NCI-H1048 (cell line): Measurements from ENCODE around the gene ZCWPW2.

Experiments
- DNase-seq: peaks from one replicate; lab custom pipeline; 2025; lab: John Stamatoyannopoulos, UW

Gene ZCWPW2

GRCh38 chr3:28376424-28376823 lies 27.9 kb downstream of the ZCWPW2 start:
- no peak for DNase-seq

DNA sequence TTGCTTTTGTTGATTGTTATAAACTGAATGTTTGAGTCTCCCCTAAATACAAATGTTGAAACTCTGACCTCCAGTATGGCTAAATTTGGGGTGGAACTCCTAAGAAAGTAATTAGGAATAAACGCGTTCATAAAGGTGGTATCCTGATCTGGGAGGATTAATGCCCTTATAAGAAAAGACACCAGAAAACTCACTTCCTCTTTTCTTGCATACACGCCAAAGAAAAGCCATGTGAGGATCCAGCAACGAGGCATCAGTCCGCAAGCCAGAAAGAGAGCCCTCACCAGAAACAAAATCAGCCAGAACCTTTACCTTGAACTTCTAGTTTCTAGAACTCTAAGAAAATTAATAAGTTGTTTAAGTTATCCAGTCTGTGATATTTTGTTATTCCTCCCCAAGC lies 37.5 kb downstream of the ZCWPW2 start:
- no peak for DNase-seq

DNA sequence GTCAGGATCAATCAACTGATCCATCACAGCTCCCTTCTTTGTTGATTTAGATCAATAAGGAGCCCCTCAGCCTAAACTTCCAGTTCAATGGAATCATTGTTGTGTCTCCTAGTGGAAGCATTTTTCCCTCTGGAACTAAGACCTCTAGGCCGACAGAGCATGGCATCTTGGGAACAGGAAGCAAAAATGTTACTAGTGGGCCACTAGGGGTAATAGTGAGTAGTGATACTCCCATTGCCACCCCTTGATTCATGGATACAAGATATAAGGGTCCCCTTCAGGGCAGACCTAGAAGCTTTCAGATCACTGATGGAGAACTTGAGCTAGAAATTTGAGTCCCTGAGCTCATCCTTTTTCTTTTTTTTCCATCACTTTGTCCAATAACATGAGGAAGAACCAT lies 40.5 kb downstream of the ZCWPW2 start:
- no peak for DNase-seq

DNA sequence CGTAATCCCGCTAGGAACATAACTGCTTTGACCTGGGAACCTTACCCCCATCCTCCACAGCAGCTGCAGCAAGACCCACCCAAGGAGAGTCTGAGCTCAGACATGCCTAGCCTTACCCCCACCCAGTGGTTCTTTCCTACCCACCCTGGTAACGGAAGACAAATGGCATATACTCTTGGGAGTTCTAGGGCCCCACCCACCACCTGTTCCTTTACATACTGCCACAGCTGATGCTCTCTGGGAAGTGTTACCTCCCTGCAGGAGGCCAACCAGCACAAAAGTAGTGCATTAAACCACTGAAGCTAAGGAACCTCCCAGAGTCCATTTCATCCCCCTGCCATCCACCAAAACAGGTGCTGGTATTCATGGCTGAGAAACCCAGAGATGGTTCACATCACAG lies 50.7 kb downstream of the ZCWPW2 start:
- DNase-seq = no peak

DNA sequence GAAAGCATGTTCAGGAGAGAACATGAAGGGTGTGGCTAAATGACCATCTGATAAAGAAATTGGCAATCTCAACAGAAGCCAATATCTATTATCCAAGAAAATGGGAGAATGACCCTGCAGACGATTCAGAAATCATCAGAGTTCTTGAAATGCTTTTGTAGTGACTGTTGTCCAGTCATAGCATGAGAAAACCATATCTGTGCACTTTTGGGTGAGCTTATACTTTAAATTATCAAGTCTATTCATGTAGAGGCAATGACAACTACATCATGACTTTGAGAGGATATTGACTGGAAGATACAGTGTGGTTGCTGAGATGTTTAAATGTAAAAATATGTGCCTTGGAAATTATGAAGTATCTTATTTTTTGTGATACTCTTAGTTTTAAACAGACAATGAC lies 57.7 kb downstream of the ZCWPW2 start:
- no peak for DNase-seq

DNA sequence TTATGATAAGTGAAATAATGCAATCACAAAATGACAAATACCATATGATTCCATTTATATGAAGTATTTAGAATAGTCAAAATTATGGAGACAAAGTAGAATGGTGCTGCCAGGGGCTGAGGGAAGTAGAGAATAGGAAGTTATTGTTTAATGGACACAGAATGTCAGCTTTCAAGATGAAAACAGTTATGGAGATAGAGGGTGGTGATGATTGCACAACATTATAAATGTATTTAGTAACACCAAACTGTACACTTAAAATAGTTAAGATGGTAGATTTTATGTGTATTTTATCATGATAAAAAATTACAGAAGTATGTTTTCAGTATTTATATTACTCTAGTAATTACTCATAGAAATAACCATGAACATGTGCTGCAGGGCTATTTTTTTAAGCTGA lies 100.9 kb downstream of the ZCWPW2 start:
- no peak for DNase-seq

DNA sequence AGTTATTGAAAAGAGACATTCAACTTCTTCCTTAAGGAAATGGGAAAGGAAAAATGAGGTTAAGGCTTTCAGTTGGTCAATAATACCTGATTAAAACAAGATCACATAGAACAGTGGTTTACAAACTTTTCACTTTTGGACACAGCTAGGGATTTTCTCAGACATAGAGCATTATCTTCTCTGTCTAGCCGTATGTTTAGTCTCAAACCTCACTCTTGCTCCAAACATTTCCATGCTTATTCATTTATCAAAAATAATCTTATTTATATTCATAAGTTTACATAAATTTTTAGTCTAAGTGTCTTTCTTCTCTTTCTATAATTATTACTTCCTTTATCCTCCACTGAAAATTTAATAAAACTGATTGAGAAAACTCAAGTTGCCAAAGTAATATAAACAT lies 114.3 kb downstream of the ZCWPW2 start:
- DNase-seq = no peak

GRCh38 chr3:28467414-28467813 lies 118.9 kb downstream of the ZCWPW2 start:
- no peak for DNase-seq

- DNase-seq = no peak
These were observed 127.7 kb downstream of the ZCWPW2 start for GRCh38 chr3:28476194-28476593.

- no peak for DNase-seq
These were observed 128.2 kb downstream of the ZCWPW2 start for GRCh38 chr3:28476764-28477163.

DNA sequence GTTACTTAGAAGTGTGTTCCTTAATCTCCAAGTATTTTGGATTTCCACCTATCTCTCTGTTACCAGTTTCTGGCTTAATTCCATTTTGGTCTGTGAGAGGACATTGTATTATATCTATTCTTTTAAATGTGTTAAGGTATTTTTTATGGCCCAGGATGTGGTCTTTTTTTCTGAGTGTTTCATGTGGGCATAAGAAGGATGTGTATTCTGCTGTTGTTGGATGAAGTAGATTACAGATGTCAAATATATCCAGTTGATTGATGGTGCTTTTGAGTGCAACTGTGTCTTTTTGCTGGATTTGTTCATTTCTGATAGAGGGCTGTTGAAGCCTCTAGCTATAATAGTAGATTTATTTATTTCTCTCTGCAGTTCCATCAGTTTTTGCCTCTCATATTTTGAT lies 136.6 kb downstream of the ZCWPW2 start:
- no peak for DNase-seq

DNA sequence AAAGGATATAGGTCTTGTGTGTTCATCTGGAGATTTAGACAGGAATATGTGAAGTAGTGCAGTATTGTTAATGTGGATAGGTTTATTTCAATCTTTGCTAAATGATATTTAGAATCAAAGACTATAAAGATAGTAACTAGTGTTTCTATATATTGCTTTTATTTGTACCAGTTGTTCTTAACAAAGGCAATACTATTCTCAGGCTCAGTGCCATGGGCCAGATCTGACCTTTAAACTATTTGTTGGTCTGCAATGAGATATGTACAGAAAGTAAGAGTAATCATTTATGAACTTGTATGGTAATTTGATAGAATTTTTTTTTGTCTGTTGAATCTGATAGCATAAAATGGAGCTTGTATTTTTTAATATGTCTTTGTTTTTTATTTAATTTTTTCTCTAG lies 146.8 kb downstream of the ZCWPW2 start:
- no peak for DNase-seq

- no peak for DNase-seq
These were observed 153.9 kb downstream of the ZCWPW2 start for GRCh38 chr3:28502397-28502937.

DNA sequence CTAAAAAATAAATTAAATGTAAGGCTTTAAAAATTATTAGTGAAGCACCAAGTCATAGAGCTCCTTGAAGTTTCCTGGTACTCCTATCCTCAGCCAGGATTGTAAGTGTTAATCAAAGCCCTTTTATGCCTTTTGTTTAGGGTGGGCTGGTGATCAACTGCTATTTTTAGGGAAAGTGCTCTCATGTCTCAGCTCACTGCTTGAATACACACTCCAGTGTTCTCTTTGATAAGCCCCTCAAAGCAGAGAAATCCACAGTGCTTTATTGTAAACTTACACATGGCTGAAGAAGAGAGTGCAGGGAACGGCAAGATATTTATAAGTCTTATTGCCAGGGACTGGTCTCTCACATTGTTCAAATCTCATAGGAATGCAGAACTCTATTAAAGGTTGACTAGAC lies 156.5 kb downstream of the ZCWPW2 start:
- no peak for DNase-seq

DNA sequence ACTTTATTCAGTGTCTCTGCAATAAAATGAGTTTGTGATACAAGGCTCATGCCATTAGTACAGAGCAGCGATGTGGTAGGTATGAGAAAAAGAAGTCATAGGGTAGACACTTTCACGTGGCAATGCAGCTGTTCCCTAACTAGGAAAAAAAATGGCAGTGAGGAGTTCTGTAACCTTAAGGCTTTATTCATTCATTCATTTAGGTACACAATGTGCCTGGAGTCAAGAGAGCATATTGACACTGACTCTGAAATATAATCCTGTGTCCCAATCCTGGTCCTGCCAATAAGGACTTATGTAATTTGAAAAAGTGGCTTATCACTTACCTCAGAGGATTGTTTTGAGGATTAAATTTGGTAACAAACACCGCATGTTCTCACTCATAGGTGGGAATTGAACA lies 173.1 kb downstream of the ZCWPW2 start:
- DNase-seq = no peak

- DNase-seq = no peak
These were observed 193.8 kb downstream of the ZCWPW2 start for GRCh38 chr3:28542351-28542750.

DNA sequence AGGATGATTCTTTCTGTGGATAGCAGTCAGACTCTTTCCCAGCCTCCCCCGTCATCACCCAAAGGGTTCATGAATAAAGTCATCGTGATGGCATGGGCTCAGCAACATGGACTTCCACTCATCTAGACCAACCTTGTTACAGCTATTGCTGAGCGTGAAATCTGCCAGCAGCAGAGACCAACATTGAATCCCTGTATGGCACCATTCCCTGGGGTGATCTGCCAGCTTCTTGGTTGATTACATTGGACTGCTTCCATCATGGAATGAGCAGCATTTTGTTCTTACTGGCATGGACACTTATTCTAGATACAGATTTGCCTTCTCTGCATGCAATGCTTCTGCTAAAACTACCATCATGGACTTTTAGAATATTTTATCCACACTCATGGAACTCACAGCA lies 195.7 kb downstream of the ZCWPW2 start:
- no peak for DNase-seq

DNA sequence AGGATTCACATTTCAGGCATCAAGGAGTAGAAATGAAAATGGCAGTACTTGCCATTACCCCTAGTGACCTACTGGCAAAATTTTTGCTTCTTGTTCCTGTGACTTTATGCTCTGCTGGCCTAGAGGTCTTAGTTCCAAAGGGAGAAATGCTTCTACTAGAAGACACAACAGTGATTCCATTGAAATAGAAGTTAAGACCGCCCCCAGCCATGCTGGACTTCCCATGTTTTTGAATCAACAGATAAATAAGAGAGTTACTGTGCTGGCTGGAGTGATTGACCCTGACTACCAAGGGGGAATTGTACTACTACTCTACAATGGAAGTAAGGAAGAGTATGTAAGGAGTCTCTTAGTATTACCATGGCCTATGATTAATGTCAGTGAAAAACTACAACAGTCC lies 196.3 kb downstream of the ZCWPW2 start:
- DNase-seq = no peak

DNA sequence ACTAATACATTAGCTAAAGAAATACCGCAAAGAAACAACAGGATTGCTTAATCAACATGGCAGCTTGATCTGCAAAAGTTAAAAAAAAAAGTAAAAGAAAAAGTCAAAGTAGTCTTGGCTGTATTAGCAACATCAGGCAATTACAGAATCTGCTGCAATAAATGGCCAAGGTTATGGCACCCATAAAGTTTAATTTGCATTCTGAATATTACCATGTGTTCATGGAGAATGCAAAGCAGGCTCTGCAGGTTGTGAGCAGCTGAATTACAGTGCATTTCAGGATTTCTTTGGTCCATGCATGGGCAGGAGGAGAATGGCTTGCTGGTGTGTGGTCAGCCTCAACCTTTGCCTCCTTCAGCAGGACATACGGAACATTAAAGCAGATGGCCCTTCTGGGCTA lies 199.2 kb downstream of the ZCWPW2 start:
- peak; percentile 63 for DNase-seq

DNA sequence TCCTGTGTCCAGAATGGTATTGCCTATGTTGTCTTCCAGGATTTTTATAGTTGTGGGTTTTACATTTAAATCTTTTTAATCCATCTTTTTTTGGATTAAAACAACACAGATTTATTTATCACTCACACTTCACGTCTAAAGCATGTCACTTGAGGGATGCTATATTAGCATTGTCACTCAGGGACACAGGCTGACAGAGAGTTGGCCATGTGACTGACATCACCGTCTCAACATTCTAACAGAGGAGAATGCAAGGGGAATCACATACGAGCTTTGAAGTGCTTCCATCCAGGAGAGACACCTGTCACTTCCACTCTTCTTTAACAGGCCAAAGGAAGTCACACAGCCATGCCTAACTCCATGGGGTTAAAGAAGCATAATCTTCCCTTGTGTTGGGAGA lies 204.7 kb downstream of the ZCWPW2 start:
- DNase-seq = no peak

- DNase-seq = no peak
These were observed 207.7 kb downstream of the ZCWPW2 start for GRCh38 chr3:28556195-28556594.

- no peak for DNase-seq
These were observed 215.7 kb downstream of the ZCWPW2 start for GRCh38 chr3:28564211-28564610.

DNA sequence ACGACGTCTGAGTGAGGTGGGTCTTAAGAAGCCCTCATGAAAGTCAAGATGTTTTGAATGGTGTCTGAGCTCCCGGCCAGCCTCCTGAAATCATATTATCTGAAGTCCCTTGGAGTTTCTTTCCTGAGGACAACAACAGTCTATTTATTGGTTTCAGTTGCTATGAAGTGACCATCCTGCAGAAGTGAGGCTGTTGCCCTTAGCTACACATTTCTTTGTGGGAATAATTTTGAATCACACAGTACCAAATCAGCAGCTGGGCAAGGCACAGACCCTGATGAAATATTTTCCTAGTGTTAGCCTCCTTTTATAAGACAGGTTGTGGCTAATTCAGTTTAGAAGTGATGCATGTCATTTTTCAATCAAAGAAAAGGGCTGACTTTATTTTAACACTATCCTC lies 220.8 kb downstream of the ZCWPW2 start:
- DNase-seq = no peak

DNA sequence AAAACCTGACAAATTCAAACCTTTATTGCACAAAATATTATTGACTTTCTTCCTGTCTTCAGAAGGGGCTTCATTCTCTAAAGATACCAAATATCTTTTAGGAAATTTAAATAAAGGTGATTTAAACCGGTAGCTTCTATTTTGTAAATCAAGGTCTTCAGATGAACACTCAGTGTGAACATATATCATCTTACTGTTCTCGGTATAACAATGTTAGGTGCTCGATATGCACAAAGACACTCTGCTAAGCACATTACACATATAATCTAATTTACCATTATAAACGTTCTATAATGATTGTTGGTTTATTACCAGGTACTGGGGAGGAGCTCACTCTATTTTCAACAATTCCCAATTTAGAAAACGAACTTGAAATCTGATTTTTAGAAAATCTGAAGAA lies 225.5 kb downstream of the ZCWPW2 start:
- DNase-seq = no peak
